ENCODE data around the gene CDK15.

Gene CDK15

GRCh38 chr2:201908901-201909300 lies 102.6 kb downstream of the CDK15 start:
- no peak for DNase-seq (ENCODE audit: low read depth in 2 of 2)

GRCh38 chr2:201909348-201909747 lies 103.0 kb downstream of the CDK15 start:
- peak; percentile 83 to 85 for DNase-seq (ENCODE audit: low read depth in 2 of 2)

- peak; percentile 59 to 62 for DNase-seq (ENCODE audit: low read depth in 2 of 2)
Measured at GRCh38 chr2:201909961-201910361, 103.6 kb downstream of the CDK15 start.

GRCh38 chr2:201911372-201911771 lies 105.0 kb downstream of the CDK15 start:
- no peak for DNase-seq (ENCODE audit: low read depth in 2 of 2)

DNA sequence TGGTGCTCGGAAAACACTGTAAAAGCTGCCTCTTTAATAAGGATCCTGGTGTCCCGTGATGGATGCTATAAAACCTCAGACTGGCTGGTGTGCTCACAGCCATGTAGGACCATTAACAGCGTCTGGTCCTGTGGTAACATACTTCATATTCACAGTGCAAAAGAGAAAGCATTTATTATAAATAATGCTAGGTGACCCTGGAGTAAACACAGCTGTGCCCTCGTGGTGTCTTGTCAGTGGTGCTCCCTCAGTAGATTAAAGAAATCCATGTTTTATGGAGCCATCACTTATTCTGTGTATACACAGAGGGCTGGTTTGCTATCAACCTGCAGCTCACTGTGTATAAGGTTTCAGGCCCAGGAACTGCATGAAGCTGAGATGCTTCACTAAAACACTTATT lies 106.9 kb downstream of the CDK15 start:
- DNase-seq (ENCODE audit: low read depth in 2 of 2) = no peak

- DNase-seq (ENCODE audit: low read depth in 2 of 2) = no peak
Measured at GRCh38 chr2:201915446-201915845, 109.1 kb downstream of the CDK15 start.

GRCh38 chr2:201916565-201916964 lies 110.2 kb downstream of the CDK15 start:
- no peak for DNase-seq (ENCODE audit: low read depth in 2 of 2)

DNA sequence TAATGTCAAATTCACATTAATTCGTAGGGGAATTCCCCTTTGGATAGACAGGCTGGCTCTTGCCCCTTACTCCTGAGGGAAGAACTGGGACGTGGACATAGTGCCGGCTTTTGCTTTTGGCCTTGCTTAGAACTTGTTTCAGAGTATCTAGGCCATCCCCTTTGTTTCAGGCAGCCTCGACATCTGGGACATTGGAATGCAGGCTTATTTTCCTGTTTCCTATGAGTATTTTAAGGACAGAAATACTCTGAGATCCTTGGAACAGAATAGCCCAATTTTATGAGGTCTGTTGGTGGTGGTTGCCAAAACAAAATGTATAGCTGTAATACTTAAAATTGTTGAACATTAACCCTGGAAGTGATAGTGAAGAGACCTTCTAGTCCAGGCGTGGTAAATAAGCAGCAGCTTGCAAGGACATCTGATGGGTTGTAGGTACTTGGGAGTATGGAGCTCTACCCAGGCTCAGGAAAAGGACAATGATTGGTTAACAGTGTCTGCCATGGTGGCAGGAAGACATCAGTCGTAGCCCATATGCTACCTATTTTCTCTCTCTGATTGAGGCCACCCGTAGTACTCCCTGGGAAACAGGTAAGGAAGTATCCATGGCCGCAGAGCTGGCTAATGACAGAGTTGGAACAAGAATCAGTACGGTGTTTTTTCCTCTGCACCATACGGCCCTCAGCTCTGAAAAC lies 112.4 kb downstream of the CDK15 start:
- DNase-seq (ENCODE audit: low read depth in 2 of 2) = no peak

DNA sequence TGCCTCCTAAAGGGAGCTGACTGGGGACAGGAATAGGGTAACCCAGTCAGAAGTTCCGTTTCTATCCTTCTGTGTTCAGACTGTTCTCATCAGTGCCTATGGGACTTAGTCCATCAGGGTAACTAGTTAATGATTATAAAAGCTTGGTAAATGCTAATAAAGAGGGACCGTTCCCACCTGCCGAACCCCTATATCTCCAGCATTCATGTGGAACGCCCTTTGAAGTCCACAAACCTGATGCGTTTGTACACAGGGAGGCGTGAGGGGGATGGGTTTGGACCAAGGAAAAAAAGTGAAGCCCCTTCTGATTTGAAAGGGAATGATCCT lies 112.9 kb downstream of the CDK15 start:
- no peak for DNase-seq (ENCODE audit: low read depth in 2 of 2)

- no peak for DNase-seq (ENCODE audit: low read depth in 2 of 2)
Measured at GRCh38 chr2:201923436-201924328, 117.3 kb downstream of the CDK15 start.

DNA sequence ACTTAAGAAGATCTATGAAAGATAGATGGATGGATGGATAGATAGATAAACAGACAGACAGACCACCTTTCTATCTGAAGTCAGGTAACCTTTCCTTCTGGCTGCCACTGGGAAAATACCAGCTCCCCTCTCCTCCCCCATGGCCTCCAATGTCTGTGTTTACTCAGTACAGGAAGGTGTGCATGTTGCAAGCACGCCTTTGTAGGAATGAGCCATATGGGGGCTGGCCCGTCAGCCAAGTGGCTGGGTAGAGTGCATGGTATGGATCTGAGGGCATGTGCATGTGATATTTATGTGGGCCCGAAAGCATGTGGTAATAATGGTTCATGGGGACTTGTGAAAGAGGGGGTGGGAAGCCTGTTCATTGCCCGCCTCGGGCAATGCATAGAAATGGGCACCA lies 118.1 kb downstream of the CDK15 start:
- DNase-seq (ENCODE audit: low read depth in 2 of 2) = no peak

DNA sequence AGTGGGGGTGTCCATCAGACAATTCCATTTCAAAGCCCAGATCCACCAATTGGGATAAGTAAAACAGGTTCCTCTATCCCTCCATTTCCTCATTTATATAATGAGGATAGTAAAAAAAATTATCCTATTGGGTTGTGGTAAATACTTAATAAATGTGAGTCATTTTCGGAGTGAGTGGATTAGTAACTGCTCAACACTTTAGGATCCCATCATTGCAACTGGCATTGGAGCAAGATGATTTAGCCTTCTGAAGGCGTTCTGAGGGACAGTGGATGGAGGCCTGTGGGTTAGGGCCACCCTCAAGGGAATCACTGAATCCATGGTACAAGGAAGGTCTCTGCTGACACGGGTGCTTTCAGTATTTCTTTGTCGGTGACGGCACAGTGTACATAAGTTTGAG lies 118.7 kb downstream of the CDK15 start:
- DNase-seq (ENCODE audit: low read depth in 2 of 2) = no peak

DNA sequence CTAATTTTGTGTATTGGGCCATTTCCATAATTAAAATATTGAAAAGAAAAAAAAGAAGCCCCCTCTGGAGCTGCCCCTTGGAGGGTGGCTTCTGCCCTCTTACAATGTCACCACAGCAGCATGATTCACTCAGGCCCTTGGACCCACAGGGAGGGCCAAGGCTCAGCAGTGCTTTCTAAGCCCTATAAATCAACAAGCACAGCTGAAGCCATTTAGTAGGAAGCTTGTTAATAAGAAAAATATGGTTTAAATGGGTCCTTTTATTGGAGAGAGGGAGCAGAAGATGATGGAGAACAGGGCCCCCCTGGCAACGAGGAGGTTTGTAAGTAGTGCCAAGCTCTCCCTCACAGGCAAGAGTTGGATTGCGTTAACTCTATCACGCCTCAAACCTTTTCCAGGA lies 119.7 kb downstream of the CDK15 start:
- DNase-seq (ENCODE audit: low read depth in 2 of 2) = peak in 1 of 2 experiments; percentile 39

DNA sequence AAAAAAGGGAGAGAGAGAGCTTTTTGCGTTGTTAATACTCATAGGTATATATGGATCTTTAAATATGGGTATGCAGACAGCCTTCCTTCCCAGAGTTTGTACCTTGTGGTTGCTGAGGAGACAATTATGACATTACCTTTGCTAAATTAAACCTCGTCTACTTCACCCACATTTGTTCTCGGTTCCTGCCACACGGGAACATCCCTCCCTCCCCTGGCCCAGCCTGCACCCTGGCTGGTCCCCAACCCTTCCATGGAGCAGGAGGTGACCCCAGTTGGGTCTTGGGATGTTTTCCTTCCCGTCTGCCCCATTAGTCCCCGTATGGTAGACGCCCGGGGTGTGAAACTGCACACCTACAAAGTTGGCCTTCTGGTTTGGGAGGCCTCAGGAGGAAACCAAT lies 122.0 kb downstream of the CDK15 start:
- no peak for DNase-seq (ENCODE audit: low read depth in 2 of 2)

- no peak for DNase-seq (ENCODE audit: low read depth in 2 of 2)
Measured at GRCh38 chr2:201929281-201930026, 123.1 kb downstream of the CDK15 start.

- no peak for DNase-seq (ENCODE audit: low read depth in 2 of 2)
Measured at GRCh38 chr2:201930043-201930442, 123.7 kb downstream of the CDK15 start.

DNA sequence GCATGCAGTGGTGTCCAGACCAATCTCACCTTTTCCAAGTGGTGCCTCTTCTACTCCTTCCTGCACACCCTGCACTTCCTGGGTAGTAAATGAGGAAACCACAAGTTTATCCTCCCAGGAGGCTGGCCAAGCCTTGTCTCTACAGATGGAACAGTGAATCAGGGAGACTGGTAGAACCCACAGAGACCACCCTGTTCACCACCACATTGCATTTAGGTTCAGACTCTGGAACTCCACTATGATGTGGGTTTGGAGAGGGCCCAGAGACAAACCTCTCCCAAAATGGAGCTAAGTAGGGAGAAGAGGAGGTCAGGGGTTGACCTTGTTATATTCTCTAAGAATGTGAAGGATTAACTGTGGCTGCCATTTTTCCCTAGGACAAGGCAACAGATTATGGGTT lies 124.5 kb downstream of the CDK15 start:
- DNase-seq (ENCODE audit: low read depth in 2 of 2) = no peak

- no peak for DNase-seq (ENCODE audit: low read depth in 2 of 2)
Measured at GRCh38 chr2:201931475-201931874, 125.1 kb downstream of the CDK15 start.

- DNase-seq (ENCODE audit: low read depth in 2 of 2) = peak; percentile 47 to 51
Measured at GRCh38 chr2:201931951-201932350, 125.6 kb downstream of the CDK15 start.

GRCh38 chr2:201932511-201932910 lies 126.2 kb downstream of the CDK15 start:
- DNase-seq (ENCODE audit: low read depth in 2 of 2) = no peak

- DNase-seq (ENCODE audit: low read depth in 2 of 2) = no peak
Measured at GRCh38 chr2:201933792-201934237, 127.5 kb downstream of the CDK15 start.

- no peak for DNase-seq (ENCODE audit: low read depth in 2 of 2)
Measured at GRCh38 chr2:201936817-201937216, 130.5 kb downstream of the CDK15 start.
